ENCODE data around the gene LCN6.
"Not testable (repeated sequence)": the region's sequence is repeated elsewhere in the genome, so short reads cannot be mapped to it uniquely, and the experiment has no call there.

LCN6 gene

DNA sequence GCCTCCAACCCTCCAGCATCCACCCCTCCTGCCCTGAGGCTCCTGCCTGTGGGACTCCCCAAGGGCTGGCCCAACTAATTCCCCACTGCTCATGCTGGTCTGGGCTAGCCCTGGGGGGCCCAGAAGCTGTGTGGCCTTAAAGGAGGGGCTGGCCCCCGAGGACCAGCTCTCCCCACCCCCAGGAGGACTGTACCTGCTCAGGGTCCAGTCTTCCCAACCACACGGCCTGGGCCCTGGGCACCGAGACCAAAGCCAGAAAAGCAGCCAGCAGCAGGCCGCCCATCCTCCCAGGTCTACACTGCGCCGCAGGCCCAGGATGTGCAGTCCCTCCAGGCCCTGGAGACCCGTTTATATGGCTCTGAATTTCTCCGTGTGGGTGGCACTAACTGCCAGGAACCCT lies at the start of gene LCN6:
Gene LCN6, minus strand, starts transcription at position 325 of the 400 bp plus-strand sequence. Its CDS starts 42 bp downstream, at position 283.
- DNase-seq: no peak

- peak; percentile 39 for DNase-seq
Observed at GRCh38 chr9:136796775-136797347, 48.5 kb upstream of the LCN6 start.

DNA sequence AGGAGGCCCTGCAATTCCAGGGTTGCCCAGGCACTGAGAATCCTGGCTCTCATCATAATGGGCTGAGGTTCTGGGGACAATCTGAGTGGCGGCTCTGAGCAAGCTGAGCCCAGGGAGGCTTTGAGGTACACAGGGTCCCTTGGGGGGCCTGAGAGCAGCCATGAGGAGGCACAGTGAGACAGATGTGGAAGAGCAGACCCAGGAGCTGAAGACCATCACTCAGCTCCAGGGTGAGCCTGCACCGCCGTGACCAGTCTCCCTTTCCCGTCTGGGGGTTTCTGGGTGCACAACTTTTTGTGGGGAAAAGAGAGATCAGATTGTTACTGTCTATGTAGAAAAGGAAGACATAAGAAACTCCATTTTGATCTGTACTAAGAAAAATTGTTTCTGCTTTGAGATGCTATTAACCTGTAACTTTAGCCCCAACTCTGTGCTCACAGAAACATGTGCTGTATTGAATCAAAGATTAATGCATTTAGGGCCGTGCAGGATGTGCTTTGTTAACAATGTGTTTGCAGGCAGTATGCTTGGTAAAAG lies 48.0 kb upstream of the LCN6 start, which contains the start of gene CCDC183:
Gene CCDC183, plus strand, starts transcription at position 101 of the 537 bp plus-strand sequence. Its CDS starts 60 bp downstream, at position 161.
- no peak for DNase-seq

DNA sequence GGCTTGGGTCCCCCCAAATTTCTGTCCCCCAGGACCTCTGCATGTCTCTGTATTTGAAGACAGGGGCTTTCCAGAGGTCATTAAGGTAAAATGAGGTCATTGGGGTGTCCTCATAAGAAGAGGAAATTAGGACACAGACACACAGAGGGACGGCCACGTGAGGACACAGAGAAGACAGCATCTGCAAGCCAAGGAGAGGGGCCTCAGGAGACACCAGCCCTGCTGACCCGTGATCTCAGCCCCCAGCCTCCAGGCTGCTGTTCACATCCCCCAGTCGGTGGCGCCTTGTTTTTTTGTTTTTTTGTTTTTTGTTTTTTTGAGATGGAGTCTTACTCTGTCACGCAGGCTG lies 46.6 kb upstream of the LCN6 start:
- DNase-seq: no peak

- DNase-seq: no peak
Observed at GRCh38 chr9:136794281-136794999, 46.1 kb upstream of the LCN6 start.

DNA sequence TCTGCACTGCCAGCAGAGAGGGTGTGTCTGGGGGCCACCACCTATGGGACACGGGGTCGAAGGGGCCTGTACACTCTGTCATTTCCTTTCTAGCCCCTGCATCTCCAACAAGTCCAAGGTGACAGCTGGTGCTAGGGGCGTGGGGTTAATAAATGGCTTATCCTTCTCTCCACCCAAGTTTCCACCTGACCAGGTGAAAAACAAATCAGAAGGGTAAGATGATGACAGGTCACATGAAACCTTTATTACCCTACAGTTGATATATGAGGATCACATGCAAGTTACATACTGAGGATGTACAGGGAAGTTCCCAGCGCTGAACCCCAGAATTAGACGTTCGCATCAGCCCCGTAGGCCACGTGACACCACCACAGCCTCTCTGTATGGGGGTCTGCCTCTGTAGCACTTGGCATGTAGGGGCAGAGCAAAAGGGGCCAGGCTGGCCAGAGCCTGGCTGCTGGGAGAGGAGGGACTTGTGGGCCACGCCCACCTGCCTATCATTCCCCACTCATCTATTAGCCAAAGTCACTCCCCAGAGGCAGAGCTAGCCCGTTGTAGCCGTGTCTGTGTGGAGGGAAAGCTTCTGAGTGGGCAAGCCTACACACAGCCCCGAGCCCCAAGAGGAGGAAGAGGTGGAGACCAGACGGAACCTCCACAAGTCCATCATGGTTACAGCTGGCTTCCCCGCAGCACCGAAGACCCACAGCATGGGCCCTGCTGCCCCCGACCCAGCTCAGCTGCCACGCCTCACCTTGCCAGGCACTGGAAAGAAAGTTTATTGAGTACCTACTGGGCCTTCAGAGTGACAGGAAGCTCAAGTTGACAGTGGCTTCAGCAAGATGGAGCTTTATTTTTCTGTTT lies 45.0 kb upstream of the LCN6 start:
- no peak for DNase-seq

DNA sequence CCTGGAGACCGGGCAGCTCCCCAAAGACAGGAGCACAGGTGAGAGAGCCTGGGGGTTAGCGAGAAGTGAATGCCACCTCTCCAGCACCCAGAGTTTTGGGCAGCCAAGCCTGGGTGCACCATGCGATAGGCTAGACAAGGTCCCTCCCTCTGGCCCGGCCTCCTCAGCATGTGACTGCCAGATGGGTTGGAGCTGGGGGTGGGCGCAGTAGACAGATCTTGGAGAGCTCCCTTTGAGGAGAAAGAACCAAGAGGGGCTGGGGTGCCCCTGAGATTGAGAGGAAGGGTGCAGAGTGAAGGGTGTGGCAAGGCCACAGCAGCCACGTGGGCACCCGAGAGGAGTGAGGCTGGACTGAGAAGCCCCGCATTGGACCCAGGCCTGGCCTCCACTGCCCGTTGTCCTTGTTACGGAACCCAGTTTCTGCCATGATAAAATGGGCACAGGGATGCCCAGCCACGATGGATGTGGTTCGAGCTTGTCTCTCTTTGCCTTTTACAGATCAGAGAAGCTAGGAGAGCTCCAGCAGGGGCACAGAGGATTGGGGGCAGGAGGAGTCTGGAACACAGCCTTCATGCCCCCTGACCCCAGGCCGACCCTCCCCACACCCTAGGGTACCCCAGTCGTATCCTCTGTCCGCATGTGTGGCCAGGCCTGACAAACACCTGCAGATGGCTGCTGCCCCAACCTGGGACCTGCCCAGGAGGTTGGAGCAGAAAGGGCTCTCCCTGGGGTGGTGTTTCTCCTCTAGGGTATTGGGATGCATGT lies 44.2 kb upstream of the LCN6 start:
- DNase-seq: no peak

DNA sequence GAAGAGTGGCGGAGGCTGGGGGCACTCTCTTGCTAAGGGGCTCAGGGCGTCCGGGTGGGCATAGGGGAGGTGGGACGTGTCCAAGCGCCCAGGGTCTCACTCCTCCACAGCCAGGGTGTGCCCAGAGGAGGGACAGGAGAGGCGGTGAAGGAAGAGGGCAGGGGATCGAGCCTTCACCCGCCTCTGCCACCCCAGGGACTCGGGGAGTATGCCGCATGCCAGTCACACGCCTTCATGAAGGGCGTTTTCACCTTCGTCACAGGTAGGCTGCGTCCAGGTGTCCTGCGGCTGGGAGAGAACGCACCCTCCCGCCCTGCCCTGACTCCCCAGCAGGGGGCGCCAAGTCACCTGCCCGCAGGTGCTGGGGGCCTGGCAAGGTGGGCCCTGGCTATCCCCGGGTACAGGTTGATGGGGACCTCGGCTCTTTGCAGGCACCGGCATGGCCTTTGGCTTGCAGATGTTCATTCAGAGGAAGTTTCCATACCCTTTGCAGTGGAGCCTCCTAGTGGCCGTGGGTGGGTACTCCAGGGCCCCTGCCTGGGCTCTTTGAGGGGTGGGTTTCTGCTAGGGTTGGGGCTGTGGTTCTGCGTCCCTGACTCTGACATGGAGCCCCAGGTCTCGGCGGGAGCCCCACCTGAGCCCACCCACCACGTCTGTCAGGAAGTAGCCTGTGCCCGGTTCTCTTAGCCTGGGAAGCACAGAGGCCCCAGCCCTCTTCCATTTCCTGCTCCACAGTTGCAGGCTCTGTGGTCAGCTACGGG lies 43.4 kb upstream of the LCN6 start:
- DNase-seq: peak; percentile 55

- peak; percentile 100 for DNase-seq
Observed at GRCh38 chr9:136790640-136791515, 42.6 kb upstream of the LCN6 start, which contains the start of gene TMEM141. Gene TMEM141, plus strand, starts transcription at chr9:136791344. Its CDS starts 27 bp downstream, at chr9:136791371.

DNA sequence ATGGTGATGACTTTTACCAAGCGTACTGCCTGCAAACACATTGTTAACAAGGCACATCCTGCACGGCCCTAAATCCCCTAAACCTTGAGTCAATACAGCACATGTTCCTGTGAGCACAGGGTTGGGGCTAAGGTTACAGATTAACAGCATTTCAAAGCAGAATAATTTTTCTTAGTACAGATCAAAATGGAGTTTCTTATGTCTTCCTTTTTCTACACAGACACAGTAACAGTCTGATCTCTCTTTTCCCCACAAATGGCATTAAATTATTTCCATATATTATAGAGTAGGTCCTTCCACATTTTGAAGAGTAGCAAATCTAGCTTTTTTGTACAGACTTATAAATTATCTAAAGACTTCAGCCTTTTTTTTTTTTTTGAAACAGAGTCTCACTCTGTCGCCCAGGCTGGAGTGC lies 41.2 kb upstream of the LCN6 start:
- DNase-seq: no peak

DNA sequence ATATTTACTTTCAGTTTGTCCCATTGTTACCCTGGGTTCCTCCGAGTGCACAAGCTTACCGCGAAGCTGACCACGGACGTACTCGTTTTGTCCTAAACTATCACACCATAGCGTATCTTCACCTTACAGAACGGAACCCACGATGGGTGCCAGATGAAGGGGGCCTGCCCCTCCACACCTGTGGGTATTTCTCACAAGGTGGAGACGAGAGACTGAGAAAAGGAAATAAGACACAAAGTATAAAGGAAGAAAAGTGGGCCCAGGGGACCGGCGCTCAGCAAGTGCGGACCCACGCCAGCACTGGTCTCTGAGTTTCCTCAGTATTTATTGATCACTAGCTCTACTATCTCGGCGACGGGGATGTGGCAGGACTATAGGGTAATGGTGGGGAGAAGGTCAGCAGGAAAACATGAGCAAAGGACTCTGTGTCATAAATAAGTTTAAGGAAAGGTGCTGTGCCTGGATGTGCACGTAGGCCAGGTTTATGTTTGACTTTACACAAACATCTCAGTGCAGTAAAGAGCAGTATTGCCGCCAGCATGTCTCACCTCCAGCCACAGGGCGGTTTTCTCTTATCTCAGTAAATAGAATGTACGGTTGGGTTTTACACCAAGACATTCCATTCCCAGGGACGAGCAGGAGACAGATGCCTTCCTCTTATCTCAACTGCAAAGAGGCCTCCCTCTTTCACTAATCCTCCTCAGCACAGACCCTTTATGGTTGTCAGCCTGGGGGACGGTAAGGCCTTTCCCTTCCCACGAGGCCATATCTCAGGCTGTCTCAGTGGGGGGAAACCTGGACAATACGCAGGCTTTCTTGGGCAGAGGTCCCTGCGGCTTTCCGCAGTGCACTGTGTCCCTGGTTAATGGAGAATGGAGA lies 40.6 kb upstream of the LCN6 start:
- not testable (repeated sequence) for DNase-seq

GRCh38 chr9:136787690-136788400 lies 39.5 kb upstream of the LCN6 start:
- peak; percentile 94 for DNase-seq

DNA sequence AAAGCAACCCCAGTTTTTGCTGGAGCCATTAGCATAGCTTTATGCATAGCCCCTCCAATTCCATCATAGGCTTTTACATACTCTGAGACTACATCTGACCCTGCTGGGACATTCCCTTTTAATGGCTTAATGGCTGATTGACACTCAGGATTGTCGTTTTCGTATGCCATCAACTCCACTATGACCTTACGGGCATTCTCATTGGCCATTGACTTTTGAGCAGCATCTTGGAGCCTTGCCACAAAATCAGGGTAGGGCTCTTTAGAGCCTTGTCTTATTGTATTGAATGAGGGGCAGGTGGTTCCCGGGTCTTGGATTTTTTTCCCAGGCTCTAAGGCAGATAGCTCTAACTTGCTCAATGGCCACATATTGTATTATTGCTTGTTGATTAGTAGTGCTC lies 38.7 kb upstream of the LCN6 start:
- DNase-seq: not testable (repeated sequence)

DNA sequence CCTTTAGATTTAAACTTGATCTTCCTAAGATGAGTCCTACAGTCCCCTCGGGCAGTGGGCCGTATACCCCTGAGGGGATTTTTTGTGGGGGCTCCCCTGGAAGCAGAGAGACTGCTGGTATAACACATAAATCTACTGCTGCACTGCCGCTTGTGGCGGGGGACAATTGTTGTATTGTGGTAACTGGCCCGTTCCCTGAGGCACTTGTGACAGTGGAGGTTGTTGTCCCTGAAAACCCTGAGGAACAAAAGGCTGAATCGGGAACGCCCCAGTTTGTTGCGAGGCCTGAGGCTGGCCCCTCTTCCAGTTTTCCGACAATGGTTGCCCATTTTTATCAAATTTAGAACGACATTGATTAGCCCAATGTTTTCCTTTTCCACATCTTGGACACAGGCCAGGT lies 38.1 kb upstream of the LCN6 start:
- DNase-seq: no peak

- DNase-seq: not testable (repeated sequence)
Observed at GRCh38 chr9:136785565-136786355, 37.4 kb upstream of the LCN6 start.

DNA sequence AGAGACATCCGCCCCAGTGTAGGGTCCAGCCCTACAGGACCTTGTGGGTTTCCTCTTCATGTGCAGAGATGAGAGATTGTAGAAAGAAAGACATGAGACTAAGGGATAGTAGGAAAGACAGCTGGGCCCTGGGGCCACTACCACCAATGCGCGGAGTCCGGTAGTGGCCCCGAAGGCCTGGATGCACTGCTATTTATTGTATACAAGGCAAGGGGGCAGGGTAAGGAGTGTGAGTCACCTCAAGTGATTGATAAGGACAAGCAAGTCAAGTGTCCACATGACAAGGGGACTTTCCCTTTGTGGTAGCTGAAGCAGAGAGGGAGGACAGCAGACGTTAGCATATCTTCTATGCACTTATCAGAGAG lies 36.7 kb upstream of the LCN6 start:
- DNase-seq: no peak

- peak; percentile 51 for DNase-seq
Observed at GRCh38 chr9:136784249-136784996, 36.1 kb upstream of the LCN6 start.

Data from eye (tissue), 1 donor.